Measurements from ENCODE around the gene CCDC150. TPM values are rescaled to one million over a fixed set of nuclear protein-coding genes. Genes with fewer than 3 reads are reported as not detected.

The CCDC150 gene
- total and polyA plus RNA-seq, 2 of the 8 experiments (the other 6 are each of a cell fraction or from before 2014, with no cell fraction given), result 8.3 to 31.9 TPM

- H3K4me3 ChIP-seq (ENCODE audit: extremely low read depth in 1 of 4, insufficient read depth in 2 of 4, low read depth in 3 of 4, low read length in 4 of 4), result no peak overlapping the region
- H3K23ac ChIP-seq (ENCODE audit: insufficient read length), result no peak overlapping the region
- ChIA-PET POLR2A (ENCODE audit: partially characterized antibody) (no interaction called here), CTCF (ENCODE audit: partially characterized antibody) (interaction anchor here (0.6 to 1.6 kb wide), 5 partner anchors 8 to 651 kb away, joined by 3 to 6 read pairs (median 3); no protein-coding TSS in a partner anchor)
- H2AK5ac ChIP-seq (ENCODE audit: low read depth, low read length), result no peak overlapping the region
- H2AFZ ChIP-seq (ENCODE audit: low read length), result no peak overlapping the region
- H2BK15ac ChIP-seq (ENCODE audit: low read length), result no peak overlapping the region
- 92% methylated on average over 2 of the region's 2 CpGs; no CpG with 5 or more reads in 1 of the 2 experiments for WGBS, 2 experiments (ENCODE audit: extremely low coverage in 1 of 2, insufficient coverage in 1 of 2, insufficient read length in 1 of 2, insufficient replicate concordance in 2 of 2, low coverage in 1 of 2, low lambda C conversion rate in 2 of 2, missing lambda C conversion rate in 1 of 2)
- FAIRE-seq, result no peak
- no peak overlapping the region for H4K5ac ChIP-seq (ENCODE audit: insufficient read length, low read depth, low read length)
- H4K20me1 ChIP-seq (replicated peaks in 1 of 2; ENCODE audit: control insufficient read depth in 1 of 2, insufficient read depth in 2 of 2, low read length in 2 of 2), result no peaks in the 10 kb centered on the region
- H3K79me1 ChIP-seq (ENCODE audit: low read depth, low read length), result no peaks in the 10 kb centered on the region
- H2BK120ac ChIP-seq (replicated peaks; ENCODE audit: low read depth, low read length), result no peak overlapping the region
- no peak overlapping the region for H3K18ac ChIP-seq (ENCODE audit: extremely low read depth, low read length)
- no peak overlapping the region for H3K27ac ChIP-seq (ENCODE audit: low read depth, low read length)
- H3K36me3 ChIP-seq (ENCODE audit: control insufficient read depth in 2 of 4, insufficient read depth in 4 of 4, low read length in 3 of 4), result peaks cover 3 to 71% (median 35%) of the 10 kb centered on the region in 4 experiments
- no peak overlapping the region for H4K8ac ChIP-seq (ENCODE audit: extremely low read depth, insufficient read depth, low read length)
- H3K9me3 ChIP-seq (ENCODE audit: insufficient read depth in 2 of 2, low read depth in 1 of 2, low read length in 1 of 2), result no peaks in the 10 kb centered on the region
- H3K4me1 ChIP-seq (replicated peaks in 1 of 4; ENCODE audit: control insufficient read depth in 3 of 4, insufficient read depth in 4 of 4, low read length in 3 of 4), result no peaks in the 10 kb centered on the region
- no peak overlapping the region for H2BK20ac ChIP-seq (ENCODE audit: low read length)
- H3K56ac ChIP-seq (replicated peaks; ENCODE audit: insufficient read length, low read depth, low read length), result no peak overlapping the region
- no peaks in the 10 kb centered on the region for H3K79me2 ChIP-seq (ENCODE audit: control insufficient read depth in 1 of 2, insufficient read depth in 2 of 2, low read length in 2 of 2)
- no peak overlapping the region for H3K4me2 ChIP-seq (ENCODE audit: insufficient read depth in 1 of 2, low read depth in 2 of 2, low read length in 2 of 2)
- H3K9ac ChIP-seq (replicated peaks in 1 of 4; ENCODE audit: extremely low read depth in 1 of 4, low read depth in 3 of 4, low read length in 3 of 4), result no peak overlapping the region
- no peak overlapping the region for H3K4ac ChIP-seq (replicated peaks; ENCODE audit: insufficient read length, low read depth, low read length)
- no peak overlapping the region for H3K14ac ChIP-seq (ENCODE audit: insufficient read length)
- H3K27me3 ChIP-seq (replicated peaks in 1 of 4; ENCODE audit: control insufficient read depth in 3 of 4, extremely low read depth in 1 of 4, insufficient read depth in 3 of 4, low read length in 3 of 4), result no peaks in the 10 kb centered on the region
- H3K23me2 ChIP-seq (ENCODE audit: low read depth, low read length), result no peaks in the 10 kb centered on the region
- DNase-seq (ENCODE audit: low read depth in 1 of 2, low spot score in 2 of 2), result no peak
- no peak overlapping the region for H4K91ac ChIP-seq (replicated peaks; ENCODE audit: insufficient read length, low read length)
- H2BK5ac ChIP-seq (ENCODE audit: low read depth, low read length), result no peak overlapping the region
- H2BK12ac ChIP-seq (ENCODE audit: low read depth, low read length), result no peak overlapping the region
- TF ChIP-seq GTF2F1 (IDR thresholded peaks at IDR 0.05; ENCODE audit: borderline replicate concordance, low read depth, low read length), result no peak
- no peak for TF ChIP-seq RFX5 (IDR thresholded peaks at IDR 0.05; ENCODE audit: borderline replicate concordance, low read depth, low read length)
- no peak for TF ChIP-seq SP4 (IDR thresholded peaks at IDR 0.05; ENCODE audit: low read length)
- TF ChIP-seq BACH1 (IDR thresholded peaks at IDR 0.05; ENCODE audit: low read length), result no peak
- TF ChIP-seq MAX (IDR thresholded peaks at IDR 0.05), result no peak
- TF ChIP-seq NANOG (IDR thresholded peaks at IDR 0.05; ENCODE audit: insufficient read depth, low read depth, low read length, poor library complexity, severe bottlenecking), result no peak
- TF ChIP-seq SIRT6 (IDR thresholded peaks at IDR 0.05; ENCODE audit: low read length), result no peak
- no peak for TF ChIP-seq YY1 (IDR thresholded peaks at IDR 0.05; ENCODE audit: low read depth, low read length)
- TF ChIP-seq ATF2 (IDR thresholded peaks at IDR 0.05; ENCODE audit: low read length), result no peak
- no peak for TF ChIP-seq SUZ12 (IDR thresholded peaks at IDR 0.05; ENCODE audit: low read length)
- TF ChIP-seq PHF8 (conservative IDR thresholded peaks at IDR 0.05; ENCODE audit: low read depth, low read length), result no peak
- no peak for TF ChIP-seq POLR2AphosphoS5 (IDR thresholded peaks at IDR 0.05; ENCODE audit: low read depth, low read length)
- TF ChIP-seq JUN (IDR thresholded peaks at IDR 0.05; ENCODE audit: low read depth, low read length), result no peak
- no peak for TF ChIP-seq KDM5A (IDR thresholded peaks at IDR 0.05; ENCODE audit: low read length)
These were observed 89.9 kb downstream of the CCDC150 start for GRCh38 chr2:196729418-196729817.
